DLD1 (cell line): ENCODE measurements around the gene SOX9.

Experiments used
- in situ Hi-C: cut with HindIII; loops from 2 replicates; pipeline ENCODE4 v1.10.0; 2017; ENCODE audit warnings: low sequenced_read_pairs

The SOX9 gene

DNA sequence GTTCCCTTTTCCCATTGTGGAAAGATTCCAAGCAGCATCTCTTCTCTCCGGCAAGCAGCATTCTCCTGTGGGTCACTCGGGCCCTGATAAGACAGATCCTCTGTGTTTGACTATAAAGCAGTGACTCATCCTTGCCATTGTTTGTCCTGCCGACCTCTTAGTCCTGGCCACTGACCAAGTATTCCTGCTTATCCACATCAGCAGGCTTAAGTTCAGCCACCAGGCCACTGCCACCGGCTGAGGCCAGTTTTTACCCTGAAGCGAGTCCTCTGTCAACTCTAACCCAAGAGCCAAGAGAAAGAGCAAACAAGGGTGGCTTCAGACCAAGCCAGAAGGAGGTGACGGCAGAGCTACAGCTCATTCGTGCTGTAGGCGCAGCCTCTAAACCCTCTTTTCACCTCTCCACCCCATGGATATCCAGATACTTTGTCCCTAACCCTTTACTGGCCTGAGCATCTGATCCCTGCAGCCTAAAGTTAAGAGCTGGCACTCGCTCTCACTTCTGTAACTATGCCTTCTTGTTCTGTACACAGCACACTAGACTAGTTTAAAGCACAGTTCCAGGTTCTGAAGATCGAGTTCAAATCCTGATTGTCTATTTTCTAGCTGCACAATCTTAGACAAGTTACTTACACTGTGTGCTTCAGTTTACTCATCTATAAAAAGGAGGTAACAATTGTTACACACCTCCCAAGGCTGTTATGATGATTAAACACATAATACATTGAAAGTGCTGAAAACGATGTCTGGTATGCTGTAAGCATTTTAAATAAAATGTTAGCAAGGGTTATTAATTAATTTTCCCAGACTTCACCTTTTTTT, 31.0 kb downstream of the SOX9 start:
- in situ Hi-C loops: no loop called here

DNA sequence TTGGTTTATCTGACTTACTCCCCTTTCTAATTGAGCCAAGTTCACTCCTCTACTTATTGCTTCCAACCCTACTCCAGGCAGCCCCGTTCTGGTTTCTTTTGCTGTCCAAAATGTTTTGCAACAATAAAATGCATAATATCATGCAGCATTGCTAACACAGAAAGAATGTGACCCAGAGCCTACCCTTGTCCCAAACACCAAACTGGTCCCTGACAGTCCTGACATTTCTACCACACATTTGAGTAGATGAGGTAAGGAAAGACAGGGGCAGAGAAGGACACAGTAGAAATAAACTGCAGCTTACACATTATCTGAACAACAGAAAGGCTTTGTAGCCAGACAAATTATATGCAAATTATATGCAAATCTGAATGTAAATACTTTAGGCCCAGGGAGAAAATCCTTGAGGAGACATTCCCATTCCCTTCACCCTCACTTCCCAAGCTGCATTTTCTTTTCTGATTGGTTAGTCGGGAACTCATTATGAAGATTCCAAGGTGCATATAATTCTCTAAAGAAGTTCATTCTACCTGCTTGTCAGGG, 31.6 kb downstream of the SOX9 start:
- in situ Hi-C loops: no loop called here

DNA sequence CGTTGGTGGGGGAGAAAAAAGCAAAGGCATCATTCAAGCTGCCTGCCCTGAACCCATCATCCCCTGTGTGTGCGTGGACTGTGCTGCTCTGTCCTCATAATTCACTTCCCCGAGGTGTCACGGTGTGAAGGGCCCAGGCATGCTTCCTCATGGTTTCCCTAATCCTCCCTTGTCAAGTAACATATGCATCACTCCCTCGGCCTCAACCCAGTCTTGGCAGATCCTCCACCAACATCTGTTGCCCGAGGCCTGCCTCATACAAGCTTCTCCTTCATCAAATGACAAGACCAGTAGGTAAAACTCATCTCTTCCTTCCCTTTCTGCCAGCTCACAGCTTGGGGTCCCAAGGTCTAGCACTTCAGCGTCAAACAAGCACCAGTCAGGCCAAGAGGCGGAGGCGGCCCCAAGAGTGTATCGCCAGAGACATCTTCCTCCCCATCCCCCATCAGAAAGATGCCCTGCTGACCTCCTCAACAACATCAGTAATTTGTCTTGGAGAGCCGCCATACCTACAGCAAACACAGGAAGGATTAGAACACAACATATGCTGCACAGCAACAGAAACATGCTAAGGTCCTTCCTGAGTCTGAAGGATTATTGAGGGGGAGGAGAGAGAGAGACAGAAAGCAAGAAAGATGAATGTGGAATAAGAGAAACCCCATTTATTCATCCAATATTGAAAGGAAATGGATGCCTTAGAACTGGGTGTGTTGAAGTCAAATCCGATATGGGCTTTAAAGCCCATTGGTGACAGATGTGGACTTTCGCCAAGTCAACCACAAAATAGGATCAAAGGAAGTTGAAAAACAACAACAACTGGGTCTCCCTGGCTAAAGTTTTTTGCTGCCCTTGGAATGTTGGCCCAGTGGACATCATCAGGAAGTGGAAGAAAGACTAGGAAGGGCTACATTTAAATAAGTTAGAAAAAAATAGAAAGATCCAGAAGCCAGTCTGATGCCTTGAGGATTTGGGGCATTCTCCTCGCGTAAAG, 38.4 kb downstream of the SOX9 start:
- in situ Hi-C loops: no loop called here

DNA sequence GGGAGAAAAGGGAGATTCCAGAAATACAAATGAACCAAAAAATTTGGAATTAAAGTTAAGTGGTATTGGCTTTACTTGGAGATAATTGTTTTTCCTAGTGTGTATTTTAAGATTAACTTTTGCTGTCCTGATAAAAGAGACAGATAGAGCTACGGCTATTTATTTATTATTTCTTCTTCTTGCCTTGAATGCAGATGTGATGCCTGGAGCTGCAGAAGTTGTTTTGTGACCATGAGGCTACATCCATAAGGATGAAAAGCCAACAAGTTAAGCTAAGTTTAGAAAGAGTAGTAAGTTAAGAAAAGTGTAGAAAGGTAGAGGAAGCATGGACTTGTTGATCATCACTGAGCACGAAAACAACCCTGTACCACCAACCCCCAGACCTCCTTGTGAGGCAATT, 41.7 kb downstream of the SOX9 start:
- in situ Hi-C loops: no loop called here

DNA sequence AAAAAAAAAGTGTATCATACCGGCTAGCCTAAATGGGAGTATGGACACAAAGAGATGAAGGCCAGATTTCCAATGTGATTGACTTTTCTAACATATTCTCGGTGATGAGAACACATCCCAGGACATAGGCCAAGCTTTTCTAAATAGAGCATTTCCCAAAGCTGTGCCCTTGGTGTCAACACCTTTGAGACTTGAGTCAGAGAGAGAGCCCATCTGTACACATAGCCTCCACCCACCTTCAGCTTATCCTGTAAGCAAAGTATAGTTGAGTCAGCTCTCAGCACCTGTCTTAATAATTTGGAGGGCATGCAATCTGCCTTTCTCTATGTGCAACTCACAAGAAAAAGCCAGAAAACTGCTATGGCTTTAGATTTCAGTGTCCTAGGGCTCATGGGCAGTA, 42.7 kb downstream of the SOX9 start:
- in situ Hi-C loops: no loop called here

DNA sequence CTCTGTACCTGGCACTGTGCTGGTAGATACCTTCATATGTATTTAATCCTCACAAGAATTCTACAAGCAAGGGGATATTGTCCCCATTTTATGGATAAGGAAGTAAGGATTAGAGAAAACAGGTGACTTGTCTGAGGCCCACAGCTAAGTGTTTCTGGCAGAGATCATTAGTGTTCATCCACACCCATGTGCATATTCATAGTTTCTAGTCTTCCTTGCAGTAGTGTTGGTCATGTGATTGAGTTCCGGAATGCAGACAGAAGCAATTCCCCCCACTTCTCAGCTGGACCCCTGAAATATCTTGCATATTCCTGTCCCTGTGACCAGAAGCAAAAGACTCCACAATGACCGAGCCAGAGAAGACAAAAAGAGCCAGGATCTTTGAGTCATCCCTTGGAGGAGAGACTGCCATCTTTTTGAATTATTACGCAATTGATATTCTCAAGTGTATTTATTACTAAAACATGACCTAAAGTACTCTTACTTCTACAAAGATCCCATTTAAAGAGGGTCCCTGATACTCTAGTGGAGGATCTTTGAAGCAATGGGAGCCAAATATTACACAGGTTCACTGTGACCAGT, 43.4 kb downstream of the SOX9 start:
- in situ Hi-C loops: no loop called here

DNA sequence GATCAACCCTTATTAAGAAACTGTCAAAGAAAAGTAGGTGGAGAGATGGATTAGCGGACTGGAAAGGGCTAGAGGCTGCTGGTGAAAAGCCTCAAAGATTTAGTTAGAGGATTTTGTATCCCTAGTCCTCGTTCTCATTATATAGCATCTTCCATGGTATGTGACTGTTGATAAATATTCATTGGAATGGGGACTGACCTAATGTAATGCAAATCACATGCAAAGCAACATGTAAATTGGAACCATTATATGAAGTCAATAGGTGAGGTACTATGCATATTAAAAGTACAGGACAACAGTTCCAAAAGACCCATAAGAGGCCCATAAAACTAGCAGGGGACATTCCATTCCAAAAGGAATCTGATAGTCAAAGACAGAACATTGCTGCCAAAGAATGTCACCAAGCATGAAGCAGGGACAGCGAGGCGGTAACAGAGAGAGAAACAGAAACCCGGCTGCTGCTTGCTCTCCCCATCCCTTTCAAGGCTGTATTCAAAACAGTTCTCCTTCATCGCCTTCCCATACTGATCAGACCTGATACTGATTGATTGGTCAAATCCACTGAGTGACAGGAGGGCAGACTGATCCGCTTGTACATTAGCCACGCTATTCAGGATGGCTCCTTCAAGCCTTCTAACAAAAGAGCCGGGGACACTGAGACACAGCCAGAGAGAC, 44.5 kb downstream of the SOX9 start:
- in situ Hi-C loops: no loop called here

DNA sequence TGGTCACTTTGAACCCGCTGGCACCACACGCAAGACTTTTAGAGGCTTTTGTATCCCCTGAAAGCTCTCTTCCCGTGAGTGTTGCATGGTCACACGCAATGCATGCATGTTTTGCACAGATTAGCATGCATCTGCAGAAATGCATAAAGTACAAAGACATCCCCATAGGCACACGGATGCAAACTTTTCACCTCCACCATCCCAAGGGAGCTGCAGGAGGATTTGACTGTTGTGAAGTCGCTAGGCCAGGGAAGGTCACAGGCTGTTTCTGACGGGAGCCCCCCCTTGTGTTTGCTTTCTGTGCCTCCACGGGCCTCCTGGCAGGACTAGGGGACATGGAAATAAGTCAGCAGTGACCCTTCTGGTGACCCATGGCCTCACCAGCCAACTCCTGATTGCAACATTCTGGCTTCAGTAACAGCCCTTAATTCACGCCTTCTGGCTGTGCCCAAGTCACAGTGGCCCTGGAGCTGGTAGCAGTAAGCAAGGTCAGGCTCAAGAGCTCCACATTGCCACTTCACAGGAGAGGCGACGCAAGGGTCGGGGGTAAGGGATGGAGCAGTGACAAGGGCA, 45.1 kb downstream of the SOX9 start:
- in situ Hi-C loops: no loop called here

DNA sequence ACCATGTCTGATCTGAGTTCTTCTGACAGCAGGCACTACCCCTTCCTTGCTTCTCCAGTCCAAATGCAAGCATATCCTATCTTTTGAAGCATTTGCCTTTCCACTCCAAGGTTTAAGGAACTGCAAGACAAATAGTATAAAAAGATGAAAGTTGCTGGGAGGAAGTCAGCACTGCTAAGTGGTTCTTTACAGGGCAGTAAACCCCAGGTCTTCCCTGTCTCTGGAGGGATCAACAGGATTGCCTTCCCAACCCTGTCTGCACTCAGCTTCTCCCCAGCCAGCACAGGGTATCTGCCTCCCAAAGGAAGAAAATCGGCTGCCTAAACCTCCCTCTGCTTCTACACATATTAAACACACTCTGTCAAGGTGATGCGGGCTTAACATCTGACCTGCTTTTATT, 46.8 kb downstream of the SOX9 start:
- in situ Hi-C loops: no loop called here

DNA sequence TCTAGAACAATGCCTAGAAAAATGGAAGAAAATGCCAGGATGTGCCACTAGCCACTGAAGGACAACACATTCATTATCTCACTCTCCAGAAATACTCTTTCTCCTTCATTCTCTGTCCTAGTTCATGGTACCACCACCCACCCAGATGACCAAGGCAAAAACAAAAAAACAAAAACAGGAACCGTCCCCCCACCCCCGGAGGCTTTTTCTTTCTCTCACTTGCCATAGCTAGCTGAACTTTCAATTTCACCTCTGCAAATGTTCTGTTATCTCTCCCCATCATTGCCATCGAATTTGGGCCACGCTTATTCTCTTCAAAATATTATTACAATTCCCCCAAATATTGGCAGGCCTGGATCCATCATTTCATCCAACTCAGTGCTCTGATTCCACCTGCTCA, 49.0 kb downstream of the SOX9 start:
- in situ Hi-C loops: no loop called here

DNA sequence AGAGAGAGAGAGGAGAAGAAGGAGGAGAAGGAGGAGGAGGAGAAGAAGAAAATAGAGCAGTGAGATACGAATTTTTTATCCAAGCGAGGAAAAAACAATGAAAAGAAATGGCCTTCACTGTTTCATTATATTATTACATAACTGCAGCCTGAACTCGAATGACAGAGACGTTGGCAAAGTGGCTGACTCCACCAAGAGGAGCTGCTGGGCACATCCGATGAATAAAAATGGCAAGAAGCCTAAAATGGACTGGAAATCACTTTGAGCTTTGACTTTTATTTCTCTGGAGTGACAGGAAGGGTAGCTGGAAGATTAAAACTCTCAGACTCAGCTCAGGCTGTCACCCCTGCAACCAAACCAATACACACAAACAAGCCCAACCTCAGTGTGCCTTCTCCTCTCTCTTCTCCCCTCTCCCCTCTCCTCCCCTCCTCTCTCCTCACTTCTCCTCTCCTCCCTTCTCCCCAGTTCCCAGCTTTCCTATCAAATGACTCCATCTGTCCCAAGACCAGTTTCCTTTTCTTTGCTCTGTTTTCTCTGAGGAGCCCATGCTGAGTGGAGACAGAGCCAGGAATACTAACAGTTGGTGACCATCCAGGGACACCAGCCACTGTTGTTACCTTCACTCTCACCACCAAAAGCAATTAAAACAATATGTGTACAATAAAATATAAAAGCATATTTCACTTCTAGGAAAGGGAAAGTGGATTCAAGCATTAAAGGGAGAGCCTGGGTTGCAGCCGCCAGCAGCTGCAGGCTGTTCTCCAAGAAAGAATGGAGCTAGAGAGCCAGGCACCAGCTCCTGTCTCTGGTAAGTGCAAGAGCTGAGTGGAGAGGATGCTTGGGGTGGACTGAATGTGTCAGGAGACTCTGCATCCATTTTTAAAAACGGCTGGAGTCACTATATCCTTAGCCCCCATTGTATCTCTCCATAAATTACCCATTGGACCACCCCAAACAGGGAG, 51.2 kb downstream of the SOX9 start:
- in situ Hi-C loops: no loop called here

DNA sequence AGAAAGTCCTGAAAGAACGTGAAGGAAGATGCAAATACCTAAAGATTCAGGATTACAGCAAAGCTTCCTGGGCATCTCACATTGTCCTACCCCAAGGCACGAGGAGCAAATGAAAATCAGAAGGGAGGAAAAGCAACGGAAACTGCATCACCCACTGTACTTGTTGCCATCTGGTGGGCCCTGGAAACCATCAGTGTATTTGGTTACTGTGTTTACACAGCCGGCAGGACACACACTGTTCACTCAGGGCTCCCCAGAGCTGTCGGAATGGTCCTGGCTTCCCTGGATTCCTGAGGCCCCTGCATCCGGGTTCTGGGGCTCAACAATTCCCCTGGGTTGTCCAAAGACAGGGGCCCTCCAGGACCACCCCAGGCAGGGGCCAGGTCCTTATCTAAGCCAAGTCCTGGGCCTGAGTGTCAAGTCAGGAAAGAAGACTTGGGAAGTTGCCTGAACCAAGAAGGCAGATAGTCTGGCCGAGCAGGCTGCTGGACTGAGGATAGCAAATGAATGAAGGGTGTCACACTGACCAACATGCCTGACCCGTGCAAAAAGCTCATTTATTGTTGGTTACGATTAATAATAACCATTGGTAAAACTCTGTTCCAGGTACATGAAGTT, 52.8 kb downstream of the SOX9 start:
- in situ Hi-C loops: no loop called here

DNA sequence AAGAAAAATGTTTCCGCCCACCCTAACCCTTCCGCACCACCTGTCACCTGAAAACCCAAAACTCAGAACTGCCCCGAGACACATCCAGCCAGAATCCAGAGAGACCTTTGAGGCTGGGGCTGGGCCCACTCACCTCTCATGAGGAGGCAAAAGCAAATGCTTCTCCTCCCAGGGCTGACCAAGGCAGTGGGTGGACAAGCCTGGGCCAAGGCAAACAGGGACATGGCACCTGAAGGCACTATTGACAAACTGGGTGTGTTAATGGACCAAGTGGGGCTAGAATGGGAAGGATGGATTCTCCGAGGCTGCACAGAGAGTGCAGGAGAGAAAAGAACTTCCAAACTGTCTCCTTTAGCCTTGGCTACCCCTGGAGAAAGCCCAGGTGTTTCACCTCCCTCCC, 54.4 kb downstream of the SOX9 start:
- in situ Hi-C loops: no loop called here
